Fibroblast of the aortic adventitia (primary cell): ENCODE data around the gene RSPRY1. TPM values are rescaled to one million over a fixed set of nuclear protein-coding genes. Genes with fewer than 3 reads are reported as not detected.
A peak's percentile ranks its signal among the peaks of the same experiment; 100 is the strongest.

ENCODE experiments used
- DNase-seq: peaks from one replicate; pipeline ENCODE4 v3.0.0-alpha.2; 2010; ENCODE audit warnings: low read depth
- H3K4me3 ChIP-seq: 2 replicates; pipeline ENCODE4 v1.5.1; 2011; ENCODE audit warnings: low read depth, mild to moderate bottlenecking, control low read depth, low read length, moderate library complexity
- CTCF ChIP-seq: IDR thresholded peaks from 2 replicates; pipeline ENCODE4 v1.5.1; 2011; ENCODE audit warnings: mild to moderate bottlenecking, low read length, control low read depth, inconsistent platforms; ENCODE audit not compliant: insufficient read depth
- total RNA-seq: library from RNA; depleted of rRNA; stranded (reverse); fragments of >200 nt; gene quantifications from 2 replicates; pipeline ENCODE4 v1.2.3, GENCODE V29; 2012; ENCODE audit warnings: low replicate concordance

RSPRY1 gene
- total RNA-seq, 1 donor, result 49.8 TPM

GRCh38 chr16:57281791-57282190, 95.7 kb downstream of the RSPRY1 start:
- H3K4me3 ChIP-seq, result no peak overlapping the region
- no peak for TF ChIP-seq CTCF
- DNase-seq, result no peak

- TF ChIP-seq CTCF, result no peak
- DNase-seq, result no peak
- no peak overlapping the region for H3K4me3 ChIP-seq
Observed at GRCh38 chr16:57282510-57283213, 96.5 kb downstream of the RSPRY1 start.

GRCh38 chr16:57283214-57283958, 97.3 kb downstream of the RSPRY1 start:
- no peak overlapping the region for H3K4me3 ChIP-seq
- TF ChIP-seq CTCF, result no peak
- no peak for DNase-seq

- no peak for DNase-seq
- no peak for TF ChIP-seq CTCF
- H3K4me3 ChIP-seq, result no peak overlapping the region
Observed at GRCh38 chr16:57283959-57284208, 97.8 kb downstream of the RSPRY1 start.

- DNase-seq, result no peak
- no peak for TF ChIP-seq CTCF
- H3K4me3 ChIP-seq, result peak within 1 kb of the TSS; percentile 56
Observed at GRCh38 chr16:57284209-57284951, 98.3 kb downstream of the RSPRY1 start, which contains the start of gene PLLP. PLLP (minus strand) TSS chr16:57284672; CDS start chr16:57284540, 132 bp downstream.

DNA sequence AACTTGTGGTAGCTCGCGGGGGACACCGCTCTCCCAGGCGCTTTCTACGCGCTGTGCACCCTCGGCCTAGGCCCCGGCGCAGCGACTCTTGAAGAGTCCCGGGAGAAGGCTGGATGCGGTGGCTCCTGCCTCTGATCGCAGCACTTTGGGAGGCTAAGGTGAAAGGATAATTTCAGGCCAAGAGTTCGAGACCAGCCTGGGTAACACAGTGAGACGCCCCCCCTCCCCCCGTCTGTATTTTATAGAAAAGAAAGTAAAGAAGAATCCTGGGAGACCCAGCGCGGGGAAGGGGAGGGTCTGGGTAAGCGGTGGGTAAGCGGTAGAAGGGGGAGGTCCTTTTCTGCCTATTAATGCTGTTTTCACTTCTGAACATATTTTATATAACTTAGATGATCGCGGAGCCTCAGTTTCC, 98.8 kb downstream of the RSPRY1 start:
- no peak for TF ChIP-seq CTCF
- DNase-seq, result no peak
- H3K4me3 ChIP-seq, result peak overlapping the region; percentile 56
